ENCODE measurements around the gene PDZRN4.

GRCh38 chr12:41287500-41288141 lies 99.5 kb downstream of the PDZRN4 start:
- no peak for TF ChIP-seq CTCF (IDR thresholded peaks at IDR 0.05)
- no peak for TF ChIP-seq POLR2A (IDR thresholded peaks at IDR 0.05)

Measured in Peyer's patch (tissue), 4 donors.